HCT116 (cell line): ENCODE results near the gene WWOX. TPM values are rescaled to one million over a fixed set of nuclear protein-coding genes. Genes with fewer than 3 reads are reported as not detected.

Source experiments
- ATAC-seq: fragments of 200-7000 bp; cut with Tn5 transposase; 2 replicates; pipeline ENCODE4 v1.9.1; 2020; ENCODE audit warnings: mild to moderate bottlenecking, moderate library complexity
- BruUV-seq: library from RNA; stranded (reverse); fragments of 400-500 nt; replicated peaks from 2 replicates; lab custom pipeline; 2021; lab: Mats Ljungman, UMichigan
- CTCF ChIA-PET: fragments of 300-600 bp; sonication (Branson Sonifier 250); formaldehyde crosslinking; loops from one replicate; lab custom pipeline; 2021; ENCODE audit warnings: antibody characterized with exemption; lab: Charles Lee
- POLR2A ChIA-PET: fragments of 300-600, 350-600 bp; sonication (Branson Sonifier 250); formaldehyde crosslinking; loops from one replicate; lab custom pipeline; 2021; ENCODE audit warnings: antibody characterized with exemption; lab: Charles Lee
- RAD21 ChIA-PET, 2 experiments: fragments of 300-600 bp; sonication (Branson Sonifier 250); formaldehyde crosslinking; loops; one replicate each; lab custom pipeline; 2023; ENCODE audit warnings: low total read pairs in 2 of 2; ENCODE audit not compliant: uncharacterized antibody in 2 of 2, unreplicated experiment in 2 of 2, low non-redundant PET in 1 of 2; lab: Charles Lee
- DNase-seq: peaks from one replicate; pipeline ENCODE4 v3.0.0-alpha.2; 2010; ENCODE audit warnings: low read depth, low spot score
- H2AFZ ChIP-seq: fragments of 200-600 bp; shearing (Covaris generic), sonication (generic); 2 replicates; pipeline ENCODE4 v1.6.1; 2017; ENCODE audit warnings: low read depth, mixed run types, mixed read lengths, antibody characterized with exemption, low read length; ENCODE audit not compliant: poor library complexity, severe bottlenecking
- H3K27ac ChIP-seq: 2 replicates; pipeline ENCODE4 v1.5.1; 2012; ENCODE audit warnings: low read depth, low read length
- H3K27me3 ChIP-seq: fragments of 200-600 bp; sonication (generic); 2 replicates; pipeline ENCODE4 v1.6.1; 2016; ENCODE audit warnings: mixed run types, low read length, mixed read lengths; ENCODE audit not compliant: insufficient read depth
- H3K36me3 ChIP-seq, 2 experiments: fragments of 200-500 bp in 1 of 2; fragments of 200-600 bp in 1 of 2; sonication (Bioruptor generic) in 1 of 2; sonication (generic) in 1 of 2; 2 replicates each; pipeline versions ENCODE4 v1.5.1 to v1.6.1; 2014 to 2016; ENCODE audit warnings: low read length in 2 of 2, inconsistent platforms in 1 of 2, mixed read lengths in 1 of 2, mixed run types in 1 of 2; ENCODE audit not compliant: insufficient read depth in 2 of 2, control insufficient read depth in 1 of 2
- H3K4me1 ChIP-seq, 2 experiments: fragments of 200-600 bp in 1 of 2; sonication (generic) in 1 of 2; 2 replicates each; pipeline versions ENCODE4 v1.5.1 to v1.6.1; 2012 to 2017; ENCODE audit warnings: low read length in 2 of 2, inconsistent platforms in 1 of 2, mild to moderate bottlenecking in 1 of 2, mixed read lengths in 1 of 2, mixed run types in 1 of 2, moderate library complexity in 1 of 2; ENCODE audit not compliant: insufficient read depth in 2 of 2, control insufficient read depth in 1 of 2
- H3K4me2 ChIP-seq: fragments of 200-600 bp; sonication (generic); 2 replicates; pipeline ENCODE4 v1.6.1; 2017; ENCODE audit warnings: mixed run types, low read length, mixed read lengths
- H3K4me3 ChIP-seq, 2 experiments: fragments of 200-600 bp in 1 of 2; sonication (generic) in 1 of 2; replicated peaks in 1 of 2; 2 replicates each; pipeline ENCODE4 v1.5.1; 2011 to 2016; ENCODE audit warnings: low read length in 2 of 2, control low read depth in 1 of 2, low read depth in 1 of 2, mild to moderate bottlenecking in 1 of 2, mixed read lengths in 1 of 2, mixed run types in 1 of 2
- H3K79me2 ChIP-seq: fragments of 200-600 bp; sonication (generic); 2 replicates; pipeline ENCODE4 v1.6.1; 2017; ENCODE audit warnings: mild to moderate bottlenecking, mixed run types, low read length, moderate library complexity, mixed read lengths; ENCODE audit not compliant: insufficient read depth
- H3K9ac ChIP-seq: fragments of 200-600 bp; sonication (generic); 2 replicates; pipeline ENCODE4 v1.6.1; 2016; ENCODE audit warnings: low read length, mixed read lengths
- H3K9me2 ChIP-seq: fragments of 200-600 bp; sonication (generic), shearing (Covaris generic); 2 replicates; pipeline ENCODE4 v1.6.1; 2017; ENCODE audit warnings: mixed run types, mild to moderate bottlenecking, moderate library complexity; ENCODE audit not compliant: insufficient read depth
- H3K9me3 ChIP-seq, 2 experiments: fragments of 200-500 bp in 1 of 2; fragments of 200-600 bp in 1 of 2; sonication (Bioruptor generic) in 1 of 2; sonication (generic) in 1 of 2; 2 replicates each; pipeline ENCODE4 v1.6.1; 2014 to 2017; ENCODE audit warnings: low read length in 2 of 2, mixed read lengths in 2 of 2, inconsistent platforms in 1 of 2, low read depth in 1 of 2, mild to moderate bottlenecking in 1 of 2, mixed run types in 1 of 2, moderate library complexity in 1 of 2; ENCODE audit not compliant: control insufficient read depth in 1 of 2, insufficient read depth in 1 of 2
- H4K20me1 ChIP-seq: fragments of 200-600 bp; sonication (generic), shearing (Covaris generic); 2 replicates; pipeline ENCODE4 v1.6.1; 2017; ENCODE audit warnings: mixed run types, mild to moderate bottlenecking, moderate library complexity; ENCODE audit not compliant: insufficient read depth
- CBX3 ChIP-seq: IDR thresholded peaks from 2 replicates; pipeline ENCODE4 v1.6.1; 2012; ENCODE audit warnings: low read depth
- CEBPB ChIP-seq: IDR thresholded peaks from 2 replicates; pipeline ENCODE4 v1.6.1; 2012; ENCODE audit warnings: low read depth
- EGR1 ChIP-seq: IDR thresholded peaks from 2 replicates; pipeline ENCODE4 v1.6.1; 2012; ENCODE audit warnings: low read depth
- ELF1 ChIP-seq: IDR thresholded peaks from 2 replicates; pipeline ENCODE4 v1.6.1; 2012; ENCODE audit warnings: low read depth, borderline replicate concordance
- EZH2phosphoT487 ChIP-seq: fragments of 200-600 bp; IDR thresholded peaks from 2 replicates; pipeline ENCODE4 v1.6.1; 2018; ENCODE audit warnings: antibody characterized with exemption, borderline replicate concordance
- FOSL1 ChIP-seq: IDR thresholded peaks from 2 replicates; pipeline ENCODE4 v1.6.1; 2012; ENCODE audit warnings: low read depth
- JUND ChIP-seq: IDR thresholded peaks from 2 replicates; pipeline ENCODE4 v1.6.1; 2012
- POLR2A ChIP-seq: IDR thresholded peaks from 2 replicates; pipeline ENCODE4 v1.7.0; 2011; ENCODE audit warnings: borderline replicate concordance; ENCODE audit not compliant: insufficient read depth, insufficient read length; ENCODE audit errors: extremely low read depth
- RAD21 ChIP-seq: IDR thresholded peaks from 2 replicates; pipeline ENCODE4 v1.6.1; 2012; ENCODE audit warnings: low read depth, mild to moderate bottlenecking
- SIN3A ChIP-seq: IDR thresholded peaks from 2 replicates; pipeline ENCODE4 v1.6.1; 2012; ENCODE audit warnings: low read depth
- YY1 ChIP-seq: IDR thresholded peaks from 2 replicates; pipeline ENCODE4 v1.6.1; 2011; ENCODE audit warnings: low read length, low read depth, moderate library complexity, mild to moderate bottlenecking; ENCODE audit not compliant: insufficient replicate concordance; ENCODE audit errors: extremely low read depth
- ZBTB33 ChIP-seq: IDR thresholded peaks from 2 replicates; pipeline ENCODE4 v1.6.1; 2011; ENCODE audit warnings: mild to moderate bottlenecking, low read length, moderate library complexity; ENCODE audit not compliant: insufficient replicate concordance; ENCODE audit errors: extremely low read depth
- ZFX ChIP-seq: fragments of 450-650 bp; IDR thresholded peaks from 2 replicates; pipeline ENCODE4 v1.6.1; 2017
- ZNF274 ChIP-seq: fragments of 200-500 bp; sonication (Bioruptor generic); IDR thresholded peaks from 2 replicates; pipeline ENCODE4 v1.6.1; 2014; ENCODE audit warnings: mild to moderate bottlenecking, low read depth, low read length, inconsistent platforms
- intact Hi-C: fragments of 100-400 bp; cut with micrococcal nuclease; formaldehyde crosslinking; loops from 2 replicates; pipeline ENCODE4 v1.10.0; 2022
- total RNA-seq: library from RNA; stranded (reverse); gene quantifications from one replicate; pipeline ENCODE4 v1.2.1, GENCODE V29; 2021; ENCODE audit not compliant: unreplicated experiment
- TF ChIP-seq, protein P1 (sequence below), 3 experiments: fragments of 200-600 bp in 1 of 3; sonication (generic) in 1 of 3; IDR thresholded peaks in 2 of 3; conservative IDR thresholded peaks in 1 of 3; 2 replicates each; pipeline ENCODE4 v1.5.1; 2012 to 2017; ENCODE audit warnings: low read depth in 2 of 3, low read length in 2 of 3, antibody characterized with exemption in 1 of 3, borderline replicate concordance in 1 of 3, control low read depth in 1 of 3, mild to moderate bottlenecking in 1 of 3, mixed read lengths in 1 of 3, mixed run types in 1 of 3, moderate library complexity in 1 of 3; ENCODE audit not compliant: insufficient read depth in 1 of 3
- TF ChIP-seq, protein P2 (sequence below): IDR thresholded peaks from 2 replicates; pipeline ENCODE4 v1.6.1; 2012
- TF ChIP-seq, protein P3 (sequence below): IDR thresholded peaks from 2 replicates; pipeline ENCODE4 v1.6.1; 2012

WWOX gene
- total RNA-seq, 1 experiment from 2014 or later: 13.7 TPM

- Histone ChIP-seq H3K4me3 (no peak overlapping the region), H4K20me1 (no peaks in the 10 kb centered on the region), H3K4me1 (no peaks in the 10 kb centered on the region), H2AFZ (no peak overlapping the region), H3K4me2 (no peak overlapping the region), H3K27ac (no peak overlapping the region), H3K27me3 (no peaks in the 10 kb centered on the region), H3K9ac (no peak overlapping the region), H3K9me2 (no peaks in the 10 kb centered on the region), H3K9me3 (peaks cover 5 to 7% of the 10 kb centered on the region in 2 experiments; a peak in 2 of 4 replicates), H3K79me2 (no peaks in the 10 kb centered on the region), H3K36me3 (no peaks in the 10 kb centered on the region)
- no peak for DNase-seq
- ChIA-PET POLR2A (no interaction called here), CTCF (no interaction called here), RAD21 (no interaction called here)
- no peak for ATAC-seq
- no TSS peak for BruUV-seq
- TF ChIP-seq ZNF274 (no peak), FOSL1 (no peak), POLR2A (no peak), JUND (no peak), CEBPB (no peak)
- TF ChIP-seq, protein P1, sequence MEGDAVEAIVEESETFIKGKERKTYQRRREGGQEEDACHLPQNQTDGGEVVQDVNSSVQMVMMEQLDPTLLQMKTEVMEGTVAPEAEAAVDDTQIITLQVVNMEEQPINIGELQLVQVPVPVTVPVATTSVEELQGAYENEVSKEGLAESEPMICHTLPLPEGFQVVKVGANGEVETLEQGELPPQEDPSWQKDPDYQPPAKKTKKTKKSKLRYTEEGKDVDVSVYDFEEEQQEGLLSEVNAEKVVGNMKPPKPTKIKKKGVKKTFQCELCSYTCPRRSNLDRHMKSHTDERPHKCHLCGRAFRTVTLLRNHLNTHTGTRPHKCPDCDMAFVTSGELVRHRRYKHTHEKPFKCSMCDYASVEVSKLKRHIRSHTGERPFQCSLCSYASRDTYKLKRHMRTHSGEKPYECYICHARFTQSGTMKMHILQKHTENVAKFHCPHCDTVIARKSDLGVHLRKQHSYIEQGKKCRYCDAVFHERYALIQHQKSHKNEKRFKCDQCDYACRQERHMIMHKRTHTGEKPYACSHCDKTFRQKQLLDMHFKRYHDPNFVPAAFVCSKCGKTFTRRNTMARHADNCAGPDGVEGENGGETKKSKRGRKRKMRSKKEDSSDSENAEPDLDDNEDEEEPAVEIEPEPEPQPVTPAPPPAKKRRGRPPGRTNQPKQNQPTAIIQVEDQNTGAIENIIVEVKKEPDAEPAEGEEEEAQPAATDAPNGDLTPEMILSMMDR (IDR thresholded peaks at IDR 0.05 in 2 of 3, conservative IDR thresholded peaks at IDR 0.05 in 1 of 3; ENCODE audit: borderline replicate concordance in 1 of 3, insufficient read depth in 1 of 3, low read depth in 2 of 3, low read length in 2 of 3): no peak
- intact Hi-C loops: no loop called here
Observed at GRCh38 chr16:79136955-79137354, 1037.5 kb downstream of the WWOX start.

DNA sequence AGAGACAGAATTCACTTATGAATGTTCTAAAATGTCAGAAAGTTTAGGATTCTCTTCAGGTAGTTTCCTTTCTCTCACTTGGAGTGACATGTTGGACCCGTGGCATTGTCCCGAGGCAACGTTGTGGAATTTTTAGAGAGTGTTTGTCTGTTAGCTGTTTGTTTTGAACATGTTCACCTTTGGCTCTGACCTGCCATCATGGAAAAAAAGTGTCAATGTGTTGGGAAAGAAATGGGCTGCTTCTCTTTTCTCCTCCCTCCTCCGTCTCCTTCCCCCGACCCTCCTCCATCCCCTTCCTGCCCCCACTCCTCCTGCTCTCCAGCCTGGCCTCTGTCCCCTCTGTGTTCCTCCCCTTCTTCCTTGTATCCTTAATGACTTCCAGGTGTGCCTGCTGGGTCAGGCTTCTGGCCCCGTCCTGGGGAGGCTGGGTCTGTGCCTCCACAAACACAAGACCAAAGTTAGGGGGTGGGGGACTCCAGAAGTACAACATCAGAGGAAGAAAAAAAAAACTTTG is 1038.0 kb downstream of the WWOX start:
- Histone ChIP-seq H3K27me3 (no peaks in the 10 kb centered on the region), H3K27ac (no peak overlapping the region), H3K4me2 (no peak overlapping the region), H3K9me2 (no peaks in the 10 kb centered on the region), H3K4me1 (no peaks in the 10 kb centered on the region), H3K4me3 (no peak overlapping the region), H3K79me2 (no peaks in the 10 kb centered on the region), H3K9ac (no peak overlapping the region), H2AFZ (no peak overlapping the region), H3K36me3 (no peaks in the 10 kb centered on the region), H4K20me1 (no peaks in the 10 kb centered on the region), H3K9me3 (peaks cover 5 to 6% of the 10 kb centered on the region in 2 experiments; a peak in 2 of 4 replicates)
- ChIA-PET RAD21 (no interaction called here), POLR2A (no interaction called here), CTCF (no interaction called here)
- ATAC-seq: no peak
- BruUV-seq: no TSS peak
- DNase-seq: no peak
- intact Hi-C loops: no loop called here
- no peak for TF ChIP-seq ZNF274
- TF ChIP-seq POLR2A: no peak
- TF ChIP-seq EGR1: no peak
- TF ChIP-seq CEBPB: no peak
- TF ChIP-seq JUND: no peak
- TF ChIP-seq RAD21: no peak
- no peak for TF ChIP-seq ZFX
- TF ChIP-seq ELF1: no peak
- TF ChIP-seq, protein P2, sequence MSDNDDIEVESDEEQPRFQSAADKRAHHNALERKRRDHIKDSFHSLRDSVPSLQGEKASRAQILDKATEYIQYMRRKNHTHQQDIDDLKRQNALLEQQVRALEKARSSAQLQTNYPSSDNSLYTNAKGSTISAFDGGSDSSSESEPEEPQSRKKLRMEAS: no peak
- no peak for TF ChIP-seq YY1
- no peak for TF ChIP-seq ZBTB33
- no peak for TF ChIP-seq SIN3A
- TF ChIP-seq, protein P3, sequence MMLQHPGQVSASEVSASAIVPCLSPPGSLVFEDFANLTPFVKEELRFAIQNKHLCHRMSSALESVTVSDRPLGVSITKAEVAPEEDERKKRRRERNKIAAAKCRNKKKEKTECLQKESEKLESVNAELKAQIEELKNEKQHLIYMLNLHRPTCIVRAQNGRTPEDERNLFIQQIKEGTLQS: no peak
- no peak for TF ChIP-seq CBX3
- TF ChIP-seq FOSL1: no peak
- TF ChIP-seq EZH2phosphoT487: no peak
